ENCODE results near the gene OLFML2A. TPM values are rescaled to one million over a fixed set of nuclear protein-coding genes. Genes with fewer than 3 reads are reported as not detected.

OLFML2A gene
- total RNA-seq, 5 donors from 2014 or later (not counting 1 experiment from before 2014, with no cell fraction given), result 0.07 to 0.18 (median 0.13) TPM; not detected in 2

DNA sequence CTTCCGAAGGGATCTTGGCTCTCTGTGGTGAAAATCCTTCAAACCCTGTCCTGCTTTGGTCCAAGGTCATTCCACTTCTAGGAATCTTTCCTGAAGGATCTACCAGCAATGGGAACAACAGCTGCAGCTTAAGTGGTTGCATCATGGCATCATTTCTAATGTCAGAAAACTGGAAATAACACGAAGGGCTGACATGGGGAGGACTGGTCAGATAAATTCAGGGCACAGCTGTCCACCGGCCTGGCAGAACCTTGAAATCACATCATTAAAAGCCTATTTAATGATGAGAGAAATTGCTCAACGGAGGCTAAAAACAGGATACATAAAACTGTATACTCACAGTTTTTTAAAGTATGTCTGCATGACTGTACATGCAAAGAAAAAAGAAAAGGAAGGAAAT is 28.3 kb downstream of the OLFML2A start:
- ChIA-PET CTCF (no interaction called here), POLR2A (no interaction called here)
- peaks cover 0 to 4% (median 0%) of the 10 kb centered on the region in 3 donors for H3K4me1 Mint-ChIP-seq
- no peaks in the 10 kb centered on the region for H3K36me3 Mint-ChIP-seq
- no peaks in the 10 kb centered on the region for H3K9me3 Mint-ChIP-seq
- H3K27me3 Mint-ChIP-seq, result peaks cover 6 to 8% of the 10 kb centered on the region in 2 donors
- no peak overlapping the region for H3K27ac Mint-ChIP-seq
- Histone ChIP-seq H3K27me3 (replicated peaks in 1 of 2; ENCODE audit: control insufficient read depth in 2 of 2, extremely low read depth in 1 of 2, insufficient read depth in 2 of 2, low read length in 1 of 2) (peaks cover 0 to 30% of the 10 kb centered on the region in 2 experiments), H3K36me3 (ENCODE audit: control insufficient read depth in 2 of 2, extremely low read depth in 1 of 2, insufficient read depth in 1 of 2, low read length in 1 of 2) (no peaks in the 10 kb centered on the region), H3K27ac (ENCODE audit: low read length) (no peak overlapping the region), H3K4me1 (ENCODE audit: control insufficient read depth in 1 of 2, extremely low read depth in 1 of 2, insufficient read depth in 2 of 2, low read length in 2 of 2) (no peaks in the 10 kb centered on the region), H3K4me3 (ENCODE audit: control insufficient read depth in 1 of 2, extremely low read depth in 1 of 2, low read length in 1 of 2) (no peak overlapping the region), H3K9me3 (no peaks in the 10 kb centered on the region)
- H3K4me3 Mint-ChIP-seq, result no peak overlapping the region
- WGBS (ENCODE audit: insufficient coverage), result 100% methylated on average over 1 of the region's 4 CpGs
- ATAC-seq (replicated peaks in 1 of 4), result no peak
- DNase-seq, result no peak

DNA sequence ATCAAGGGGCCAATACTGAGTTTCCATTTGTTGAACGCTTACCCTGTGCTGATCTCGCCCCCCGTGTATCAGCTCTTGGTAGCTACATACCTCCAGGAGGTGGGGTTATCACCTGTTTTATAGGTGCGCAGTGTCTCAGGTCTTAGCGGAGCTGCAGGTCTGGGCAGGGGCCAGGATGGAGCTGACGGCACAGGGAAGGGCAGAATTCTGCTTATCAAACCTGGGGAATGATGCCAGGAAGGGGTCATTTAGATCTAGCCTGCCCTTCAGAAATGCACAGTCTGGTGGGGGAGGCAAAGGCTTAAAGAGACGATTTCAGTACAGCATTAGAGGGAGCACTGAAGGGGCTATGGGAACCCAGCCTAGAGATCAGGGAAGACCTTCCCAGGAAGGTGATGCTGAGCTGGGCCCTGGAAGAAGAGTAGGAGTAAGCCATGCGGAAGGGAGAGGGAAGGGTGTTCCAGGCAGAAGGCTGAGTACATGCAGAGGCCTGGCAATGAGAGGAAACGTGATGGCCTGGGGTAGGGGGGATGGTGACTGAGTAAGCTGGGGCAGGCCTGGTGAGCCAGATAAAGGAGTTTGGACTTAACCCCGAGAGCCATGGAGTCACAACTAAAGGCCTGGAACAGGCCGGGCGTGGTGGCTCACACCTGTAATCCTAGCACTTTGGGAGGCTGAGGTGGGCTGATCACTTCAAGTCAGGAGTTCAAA is 31.5 kb downstream of the OLFML2A start:
- Mint-ChIP-seq H3K27ac (no peak overlapping the region), H3K4me1 (no peaks in the 10 kb centered on the region), H3K27me3 (peaks cover 1 to 8% of the 10 kb centered on the region in 2 donors), H3K9me3 (no peaks in the 10 kb centered on the region), H3K36me3 (no peaks in the 10 kb centered on the region), H3K4me3 (no peak overlapping the region)
- no peaks in the 10 kb centered on the region for H3K9me3 ChIP-seq
- DNase-seq (no peak), ATAC-seq (replicated peaks in 1 of 4) (no peak)
- 92% methylated on average over 11 of the region's 12 CpGs for WGBS (ENCODE audit: insufficient coverage)
- peaks cover 0 to 26% of the 10 kb centered on the region in 2 experiments for H3K27me3 ChIP-seq (replicated peaks in 1 of 2; ENCODE audit: control insufficient read depth in 2 of 2, extremely low read depth in 1 of 2, insufficient read depth in 2 of 2, low read length in 1 of 2)
- H3K36me3 ChIP-seq (ENCODE audit: control insufficient read depth in 2 of 2, extremely low read depth in 1 of 2, insufficient read depth in 1 of 2, low read length in 1 of 2), result no peaks in the 10 kb centered on the region
- H3K4me3 ChIP-seq (ENCODE audit: control insufficient read depth in 1 of 2, extremely low read depth in 1 of 2, low read length in 1 of 2), result no peak overlapping the region
- ChIA-PET POLR2A (no interaction called here), CTCF (no interaction called here)
- no peak overlapping the region for H3K27ac ChIP-seq (ENCODE audit: low read length)
- no peaks in the 10 kb centered on the region for H3K4me1 ChIP-seq (ENCODE audit: control insufficient read depth in 1 of 2, extremely low read depth in 1 of 2, insufficient read depth in 2 of 2, low read length in 2 of 2)

DNA sequence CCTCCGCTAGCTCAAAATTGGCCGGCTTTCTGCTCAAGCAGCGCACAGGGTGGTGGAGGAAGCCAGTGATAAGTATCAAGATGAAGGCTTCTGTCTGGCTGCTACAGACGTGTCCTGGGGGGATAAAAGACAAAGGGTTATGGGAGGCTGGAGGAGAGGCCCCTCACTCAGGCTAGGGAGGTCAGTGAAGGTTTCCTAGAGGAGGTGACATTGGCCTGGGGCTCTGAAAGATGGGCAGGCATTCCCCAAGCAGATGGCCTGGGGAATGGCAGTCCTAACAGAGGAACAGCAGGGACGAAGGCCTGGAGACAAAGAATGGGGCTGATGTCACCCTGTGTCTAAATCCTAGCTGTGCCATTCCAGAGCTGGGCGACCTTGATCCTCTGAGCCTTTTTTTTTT is 32.3 kb downstream of the OLFML2A start:
- no peaks in the 10 kb centered on the region for H3K9me3 Mint-ChIP-seq
- Histone ChIP-seq H3K27ac (ENCODE audit: low read length) (no peak overlapping the region), H3K9me3 (no peaks in the 10 kb centered on the region), H3K4me1 (ENCODE audit: control insufficient read depth in 1 of 2, extremely low read depth in 1 of 2, insufficient read depth in 2 of 2, low read length in 2 of 2) (no peaks in the 10 kb centered on the region), H3K27me3 (replicated peaks in 1 of 2; ENCODE audit: control insufficient read depth in 2 of 2, extremely low read depth in 1 of 2, insufficient read depth in 2 of 2, low read length in 1 of 2) (peaks cover 0 to 30% of the 10 kb centered on the region in 2 experiments), H3K36me3 (ENCODE audit: control insufficient read depth in 2 of 2, extremely low read depth in 1 of 2, insufficient read depth in 1 of 2, low read length in 1 of 2) (no peaks in the 10 kb centered on the region), H3K4me3 (ENCODE audit: control insufficient read depth in 1 of 2, extremely low read depth in 1 of 2, low read length in 1 of 2) (no peak overlapping the region)
- ChIA-PET CTCF (no interaction called here), POLR2A (no interaction called here)
- H3K27me3 Mint-ChIP-seq, result peaks cover 1 to 11% of the 10 kb centered on the region in 2 donors
- ATAC-seq (replicated peaks in 1 of 4) (no peak), DNase-seq (no peak)
- H3K4me3 Mint-ChIP-seq, result no peak overlapping the region
- 83% methylated on average over 5 of the region's 6 CpGs for WGBS (ENCODE audit: insufficient coverage)
- H3K36me3 Mint-ChIP-seq, result no peaks in the 10 kb centered on the region
- no peak overlapping the region for H3K27ac Mint-ChIP-seq
- H3K4me1 Mint-ChIP-seq, result no peaks in the 10 kb centered on the region

DNA sequence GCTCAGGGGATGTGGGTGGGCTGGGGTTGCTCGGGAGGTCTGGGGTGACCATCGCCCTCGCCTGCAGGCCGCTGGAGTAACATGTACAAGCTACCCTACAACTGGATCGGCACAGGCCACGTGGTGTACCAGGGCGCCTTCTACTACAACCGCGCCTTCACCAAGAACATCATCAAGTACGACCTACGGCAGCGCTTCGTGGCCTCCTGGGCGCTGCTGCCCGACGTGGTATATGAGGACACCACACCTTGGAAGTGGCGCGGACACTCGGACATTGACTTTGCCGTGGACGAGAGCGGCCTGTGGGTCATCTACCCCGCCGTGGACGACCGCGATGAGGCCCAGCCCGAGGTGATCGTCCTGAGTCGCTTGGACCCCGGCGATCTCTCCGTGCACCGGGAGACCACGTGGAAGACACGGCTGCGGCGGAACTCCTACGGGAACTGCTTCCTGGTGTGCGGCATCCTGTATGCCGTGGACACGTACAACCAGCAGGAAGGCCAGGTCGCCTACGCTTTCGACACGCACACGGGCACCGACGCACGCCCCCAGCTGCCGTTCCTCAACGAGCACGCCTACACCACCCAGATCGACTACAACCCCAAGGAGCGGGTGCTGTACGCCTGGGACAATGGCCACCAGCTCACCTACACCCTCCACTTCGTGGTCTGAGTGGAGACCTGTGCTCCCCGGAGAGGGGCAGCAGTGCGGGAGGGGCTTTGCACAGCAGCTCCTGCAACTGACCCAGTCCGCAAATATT is 33.0 kb downstream of the OLFML2A start:
- peaks cover 0 to 30% of the 10 kb centered on the region in 2 experiments for H3K27me3 ChIP-seq (replicated peaks in 1 of 2; ENCODE audit: control insufficient read depth in 2 of 2, extremely low read depth in 1 of 2, insufficient read depth in 2 of 2, low read length in 1 of 2)
- Mint-ChIP-seq H3K27me3 (peaks cover 1 to 11% of the 10 kb centered on the region in 2 donors), H3K9me3 (no peaks in the 10 kb centered on the region), H3K36me3 (no peaks in the 10 kb centered on the region), H3K4me1 (no peaks in the 10 kb centered on the region), H3K27ac (no peak overlapping the region), H3K4me3 (no peak overlapping the region)
- no peaks in the 10 kb centered on the region for H3K36me3 ChIP-seq (ENCODE audit: control insufficient read depth in 2 of 2, extremely low read depth in 1 of 2, insufficient read depth in 1 of 2, low read length in 1 of 2)
- no peak overlapping the region for H3K4me3 ChIP-seq (ENCODE audit: control insufficient read depth in 1 of 2, extremely low read depth in 1 of 2, low read length in 1 of 2)
- CTCF ChIA-PET, result no interaction called here
- POLR2A ChIA-PET, result no interaction called here
- no peaks in the 10 kb centered on the region for H3K9me3 ChIP-seq
- 89% methylated on average over 58 of the region's 60 CpGs for WGBS (ENCODE audit: insufficient coverage)
- H3K4me1 ChIP-seq (ENCODE audit: control insufficient read depth in 1 of 2, extremely low read depth in 1 of 2, insufficient read depth in 2 of 2, low read length in 2 of 2), result no peaks in the 10 kb centered on the region
- DNase-seq (no peak), ATAC-seq (replicated peaks in 1 of 4) (no peak)
- H3K27ac ChIP-seq (ENCODE audit: low read length), result no peak overlapping the region

DNA sequence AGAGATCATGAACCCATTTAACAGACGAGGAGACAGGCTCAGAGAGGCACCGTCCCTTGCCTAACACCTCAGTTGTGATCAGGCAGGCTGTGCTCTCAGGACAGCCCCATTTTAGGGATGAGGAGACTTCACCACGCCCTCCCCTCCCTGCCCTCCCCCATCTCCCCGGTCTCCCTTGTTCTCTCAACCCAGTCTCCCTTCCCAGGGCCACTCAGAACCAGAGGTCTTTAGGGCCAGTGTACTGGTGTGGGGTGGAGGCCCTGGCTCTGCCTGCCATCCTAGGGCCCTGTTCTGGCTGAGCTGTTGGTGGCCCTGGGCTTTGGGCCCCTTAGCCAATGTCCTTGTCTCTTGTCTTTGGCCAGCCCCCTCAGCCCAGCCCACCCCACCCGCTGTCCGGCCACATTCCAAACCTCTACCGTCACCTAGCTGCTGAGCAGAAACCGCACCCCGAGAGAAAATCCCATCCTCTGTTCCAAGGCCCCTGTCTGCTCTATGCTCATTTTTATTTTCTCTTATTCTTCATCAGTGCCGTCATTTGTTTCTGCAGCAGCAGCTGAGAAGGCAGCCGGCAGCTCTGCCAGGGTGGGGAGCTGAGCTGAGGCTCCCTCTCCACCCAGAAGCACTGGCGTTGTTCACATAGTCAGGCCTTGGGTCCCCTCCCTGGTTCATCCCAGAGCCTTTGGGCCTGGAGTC is 33.9 kb downstream of the OLFML2A start:
- Mint-ChIP-seq H3K36me3 (no peaks in the 10 kb centered on the region), H3K27me3 (peaks cover 5 to 11% of the 10 kb centered on the region in 2 donors), H3K9me3 (no peaks in the 10 kb centered on the region), H3K4me3 (no peak overlapping the region), H3K4me1 (no peaks in the 10 kb centered on the region), H3K27ac (no peak overlapping the region)
- no peak overlapping the region for H3K27ac ChIP-seq (ENCODE audit: low read length)
- no peak for DNase-seq
- ChIA-PET CTCF (no interaction called here), POLR2A (no interaction called here)
- WGBS (ENCODE audit: insufficient coverage), result 89% methylated on average over 7 of the region's 12 CpGs
- H3K9me3 ChIP-seq, result no peaks in the 10 kb centered on the region
- no peak overlapping the region for H3K4me3 ChIP-seq (ENCODE audit: control insufficient read depth in 1 of 2, extremely low read depth in 1 of 2, low read length in 1 of 2)
- no peaks in the 10 kb centered on the region for H3K36me3 ChIP-seq (ENCODE audit: control insufficient read depth in 2 of 2, extremely low read depth in 1 of 2, insufficient read depth in 1 of 2, low read length in 1 of 2)
- ATAC-seq (replicated peaks in 1 of 4), result no peak
- peaks cover 0 to 30% of the 10 kb centered on the region in 2 experiments for H3K27me3 ChIP-seq (replicated peaks in 1 of 2; ENCODE audit: control insufficient read depth in 2 of 2, extremely low read depth in 1 of 2, insufficient read depth in 2 of 2, low read length in 1 of 2)
- H3K4me1 ChIP-seq (ENCODE audit: control insufficient read depth in 1 of 2, extremely low read depth in 1 of 2, insufficient read depth in 2 of 2, low read length in 2 of 2), result no peaks in the 10 kb centered on the region

DNA sequence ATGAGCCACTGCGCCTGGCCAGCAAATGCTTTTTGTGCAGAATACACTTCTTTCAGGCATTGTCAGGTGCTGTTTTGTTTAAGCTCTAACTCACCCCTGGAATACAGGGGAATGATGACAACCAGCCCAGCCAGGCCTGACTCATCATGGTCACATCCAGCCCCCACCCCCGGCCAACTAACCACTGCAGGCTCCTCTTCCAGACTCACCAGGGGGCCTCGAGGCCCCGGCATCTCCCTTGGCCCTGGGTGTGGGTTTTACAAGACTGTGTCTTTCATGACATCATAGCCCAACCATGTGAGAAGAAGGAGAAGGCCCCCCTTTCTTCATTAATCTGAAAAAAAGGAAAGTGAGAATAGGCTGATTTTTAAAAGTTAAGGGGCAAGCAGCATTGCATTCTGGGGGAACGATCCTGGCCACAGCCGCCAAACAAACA is 35.5 kb downstream of the OLFML2A start:
- DNase-seq (no peak), ATAC-seq (replicated peaks in 1 of 4) (no peak)
- Histone ChIP-seq H3K27me3 (replicated peaks in 1 of 2; ENCODE audit: control insufficient read depth in 2 of 2, extremely low read depth in 1 of 2, insufficient read depth in 2 of 2, low read length in 1 of 2) (peaks cover 0 to 33% of the 10 kb centered on the region in 2 experiments), H3K36me3 (ENCODE audit: control insufficient read depth in 2 of 2, extremely low read depth in 1 of 2, insufficient read depth in 1 of 2, low read length in 1 of 2) (no peaks in the 10 kb centered on the region), H3K9me3 (no peaks in the 10 kb centered on the region), H3K4me3 (ENCODE audit: control insufficient read depth in 1 of 2, extremely low read depth in 1 of 2, low read length in 1 of 2) (no peak overlapping the region), H3K27ac (ENCODE audit: low read length) (no peak overlapping the region), H3K4me1 (ENCODE audit: control insufficient read depth in 1 of 2, extremely low read depth in 1 of 2, insufficient read depth in 2 of 2, low read length in 2 of 2) (no peaks in the 10 kb centered on the region)
- WGBS (ENCODE audit: insufficient coverage), result 50% methylated on average over 1 of the region's 6 CpGs
- Mint-ChIP-seq H3K9me3 (no peaks in the 10 kb centered on the region), H3K27ac (no peak overlapping the region), H3K4me3 (no peak overlapping the region), H3K27me3 (peaks cover 8% of the 10 kb centered on the region in 2 donors), H3K36me3 (no peaks in the 10 kb centered on the region), H3K4me1 (no peaks in the 10 kb centered on the region)
- ChIA-PET CTCF (no interaction called here), POLR2A (no interaction called here)

All from T-cell (primary cell).